Measurements from ENCODE around the gene ADAP2.

ADAP2 gene

DNA sequence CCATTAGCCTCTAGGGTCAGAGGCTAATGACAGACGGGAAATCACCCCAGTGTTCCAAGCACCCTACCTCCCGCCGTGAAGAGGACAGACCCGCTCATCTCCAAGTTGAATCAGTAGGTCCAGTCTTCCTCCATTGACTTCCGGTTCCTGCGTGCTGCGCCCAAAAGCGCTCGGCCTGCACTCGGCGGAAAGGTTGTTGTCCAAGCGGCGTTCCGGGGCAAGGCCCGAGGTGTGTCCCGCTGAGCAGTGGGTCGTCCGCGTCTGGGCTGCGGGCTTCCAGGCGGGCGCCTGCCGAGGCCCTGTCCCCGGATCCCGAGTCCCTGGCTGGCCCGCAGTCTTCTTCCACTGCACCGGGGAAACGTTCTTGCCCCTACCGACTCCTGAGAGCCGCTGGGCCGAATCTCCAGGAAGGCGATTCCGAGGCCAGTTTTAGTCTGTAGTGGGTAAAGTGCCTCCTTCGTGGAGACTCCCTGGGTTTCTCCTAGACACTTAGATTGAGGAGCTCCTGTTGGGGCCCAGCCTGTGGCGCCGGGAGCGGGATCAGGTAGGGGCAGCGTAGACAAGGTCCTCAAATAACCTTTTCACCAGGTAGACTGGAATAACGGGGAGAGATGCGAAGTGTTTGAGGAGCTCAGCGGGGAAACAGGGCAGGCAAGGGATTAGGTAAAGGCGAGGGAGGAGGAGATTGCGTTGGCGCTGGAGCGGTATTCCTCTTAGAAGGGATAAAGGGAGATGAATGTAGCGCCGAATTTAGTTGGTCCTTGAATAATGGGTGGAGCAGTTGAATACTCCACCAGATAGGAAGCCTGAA, 15.4 kb upstream of the ADAP2 start, which contains the start of gene TEFM (continued):
- TF ChIP-seq ZNF76 (tag by site-specific recombination; IDR thresholded peaks at IDR 0.05; ENCODE audit: borderline replicate concordance, low read depth): peak; percentile 90
- 0 out of 2 replicates have a peak, but pooled peaks have one; percentile 30 for TF ChIP-seq ZNF707 (tag by site-specific recombination; IDR thresholded peaks at IDR 0.05)
- TF ChIP-seq, protein P1, sequence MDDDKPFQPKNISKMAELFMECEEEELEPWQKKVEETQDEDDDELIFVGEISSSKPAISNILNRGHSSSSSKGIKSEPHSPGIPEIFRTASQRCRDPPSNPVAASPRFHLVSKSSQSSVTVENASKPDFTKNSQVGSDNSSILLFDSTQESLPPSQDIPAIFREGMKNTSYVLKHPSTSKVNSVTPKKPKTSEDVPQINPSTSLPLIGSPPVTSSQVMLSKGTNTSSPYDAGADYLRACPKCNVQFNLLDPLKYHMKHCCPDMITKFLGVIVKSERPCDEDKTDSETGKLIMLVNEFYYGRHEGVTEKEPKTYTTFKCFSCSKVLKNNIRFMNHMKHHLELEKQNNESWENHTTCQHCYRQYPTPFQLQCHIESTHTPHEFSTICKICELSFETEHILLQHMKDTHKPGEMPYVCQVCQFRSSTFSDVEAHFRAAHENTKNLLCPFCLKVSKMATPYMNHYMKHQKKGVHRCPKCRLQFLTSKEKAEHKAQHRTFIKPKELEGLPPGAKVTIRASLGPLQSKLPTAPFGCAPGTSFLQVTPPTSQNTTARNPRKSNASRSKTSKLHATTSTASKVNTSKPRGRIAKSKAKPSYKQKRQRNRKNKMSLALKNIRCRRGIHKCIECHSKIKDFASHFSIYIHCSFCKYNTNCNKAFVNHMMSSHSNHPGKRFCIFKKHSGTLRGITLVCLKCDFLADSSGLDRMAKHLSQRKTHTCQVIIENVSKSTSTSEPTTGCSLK (tag by site-specific recombination; IDR thresholded peaks at IDR 0.05): no peak
- peak; percentile 25; the same call in 1 of the 2 replicates for TF ChIP-seq GFI1B (tag by site-specific recombination; IDR thresholded peaks at IDR 0.05)
- TF ChIP-seq, protein P2, sequence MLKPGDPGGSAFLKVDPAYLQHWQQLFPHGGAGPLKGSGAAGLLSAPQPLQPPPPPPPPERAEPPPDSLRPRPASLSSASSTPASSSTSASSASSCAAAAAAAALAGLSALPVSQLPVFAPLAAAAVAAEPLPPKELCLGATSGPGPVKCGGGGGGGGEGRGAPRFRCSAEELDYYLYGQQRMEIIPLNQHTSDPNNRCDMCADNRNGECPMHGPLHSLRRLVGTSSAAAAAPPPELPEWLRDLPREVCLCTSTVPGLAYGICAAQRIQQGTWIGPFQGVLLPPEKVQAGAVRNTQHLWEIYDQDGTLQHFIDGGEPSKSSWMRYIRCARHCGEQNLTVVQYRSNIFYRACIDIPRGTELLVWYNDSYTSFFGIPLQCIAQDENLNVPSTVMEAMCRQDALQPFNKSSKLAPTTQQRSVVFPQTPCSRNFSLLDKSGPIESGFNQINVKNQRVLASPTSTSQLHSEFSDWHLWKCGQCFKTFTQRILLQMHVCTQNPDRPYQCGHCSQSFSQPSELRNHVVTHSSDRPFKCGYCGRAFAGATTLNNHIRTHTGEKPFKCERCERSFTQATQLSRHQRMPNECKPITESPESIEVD (tag by site-specific recombination; IDR thresholded peaks at IDR 0.05): no peak
- peak; percentile 94; the same call in 1 of the 2 replicates for TF ChIP-seq KLF7 (tag by site-specific recombination; IDR thresholded peaks at IDR 0.05; ENCODE audit: borderline replicate concordance)
- peak; percentile 89; the same call in 1 of the 2 replicates for TF ChIP-seq ZNF394 (tag by site-specific recombination; IDR thresholded peaks at IDR 0.05; ENCODE audit: borderline replicate concordance)
- TF ChIP-seq ZNF585B (tag by site-specific recombination; IDR thresholded peaks at IDR 0.05): no peak; the same call in 1 of the 2 replicates
- TF ChIP-seq, protein P3, sequence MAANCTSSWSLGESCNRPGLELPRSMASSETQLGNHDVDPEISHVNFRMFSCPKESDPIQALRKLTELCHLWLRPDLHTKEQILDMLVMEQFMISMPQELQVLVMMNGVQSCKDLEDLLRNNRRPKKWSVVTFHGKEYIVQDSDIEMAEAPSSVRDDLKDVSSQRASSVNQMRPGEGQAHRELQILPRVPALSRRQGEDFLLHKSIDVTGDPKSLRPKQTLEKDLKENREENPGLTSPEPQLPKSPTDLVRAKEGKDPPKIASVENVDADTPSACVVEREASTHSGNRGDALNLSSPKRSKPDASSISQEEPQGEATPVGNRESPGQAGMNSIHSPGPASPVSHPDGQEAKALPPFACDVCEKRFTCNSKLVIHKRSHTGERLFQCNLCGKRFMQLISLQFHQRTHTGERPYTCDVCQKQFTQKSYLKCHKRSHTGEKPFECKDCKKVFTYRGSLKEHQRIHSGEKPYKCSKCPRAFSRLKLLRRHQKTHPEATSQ (tag by site-specific recombination; IDR thresholded peaks at IDR 0.05): peak; percentile 100
- peak; percentile 90 for TF ChIP-seq ZBTB17 (tag by site-specific recombination; IDR thresholded peaks at IDR 0.05)
- TF ChIP-seq, protein P4, sequence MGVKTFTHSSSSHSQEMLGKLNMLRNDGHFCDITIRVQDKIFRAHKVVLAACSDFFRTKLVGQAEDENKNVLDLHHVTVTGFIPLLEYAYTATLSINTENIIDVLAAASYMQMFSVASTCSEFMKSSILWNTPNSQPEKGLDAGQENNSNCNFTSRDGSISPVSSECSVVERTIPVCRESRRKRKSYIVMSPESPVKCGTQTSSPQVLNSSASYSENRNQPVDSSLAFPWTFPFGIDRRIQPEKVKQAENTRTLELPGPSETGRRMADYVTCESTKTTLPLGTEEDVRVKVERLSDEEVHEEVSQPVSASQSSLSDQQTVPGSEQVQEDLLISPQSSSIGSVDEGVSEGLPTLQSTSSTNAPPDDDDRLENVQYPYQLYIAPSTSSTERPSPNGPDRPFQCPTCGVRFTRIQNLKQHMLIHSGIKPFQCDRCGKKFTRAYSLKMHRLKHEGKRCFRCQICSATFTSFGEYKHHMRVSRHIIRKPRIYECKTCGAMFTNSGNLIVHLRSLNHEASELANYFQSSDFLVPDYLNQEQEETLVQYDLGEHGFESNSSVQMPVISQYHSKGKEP (tag by site-specific recombination; IDR thresholded peaks at IDR 0.05): peak; percentile 76; the same call in 1 of the 2 replicates
- peak; percentile 43; the same call in 1 of the 2 replicates for TF ChIP-seq ZNF623 (tag by site-specific recombination; IDR thresholded peaks at IDR 0.05)
- TF ChIP-seq ZNF2 (tag by site-specific recombination; IDR thresholded peaks at IDR 0.05): peak; percentile 97
- TF ChIP-seq REPIN1 (tag by site-specific recombination; IDR thresholded peaks at IDR 0.05; ENCODE audit: low read depth): peak; percentile 98
- peak; percentile 92 for TF ChIP-seq ZNF391 (tag by site-specific recombination; IDR thresholded peaks at IDR 0.05; ENCODE audit: borderline replicate concordance, low read depth)
- TF ChIP-seq, protein P5, sequence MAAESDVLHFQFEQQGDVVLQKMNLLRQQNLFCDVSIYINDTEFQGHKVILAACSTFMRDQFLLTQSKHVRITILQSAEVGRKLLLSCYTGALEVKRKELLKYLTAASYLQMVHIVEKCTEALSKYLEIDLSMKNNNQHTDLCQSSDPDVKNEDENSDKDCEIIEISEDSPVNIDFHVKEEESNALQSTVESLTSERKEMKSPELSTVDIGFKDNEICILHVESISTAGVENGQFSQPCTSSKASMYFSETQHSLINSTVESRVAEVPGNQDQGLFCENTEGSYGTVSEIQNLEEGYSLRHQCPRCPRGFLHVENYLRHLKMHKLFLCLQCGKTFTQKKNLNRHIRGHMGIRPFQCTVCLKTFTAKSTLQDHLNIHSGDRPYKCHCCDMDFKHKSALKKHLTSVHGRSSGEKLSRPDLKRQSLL (tag by site-specific recombination; IDR thresholded peaks at IDR 0.05): peak; percentile 33
- TF ChIP-seq, protein P6, sequence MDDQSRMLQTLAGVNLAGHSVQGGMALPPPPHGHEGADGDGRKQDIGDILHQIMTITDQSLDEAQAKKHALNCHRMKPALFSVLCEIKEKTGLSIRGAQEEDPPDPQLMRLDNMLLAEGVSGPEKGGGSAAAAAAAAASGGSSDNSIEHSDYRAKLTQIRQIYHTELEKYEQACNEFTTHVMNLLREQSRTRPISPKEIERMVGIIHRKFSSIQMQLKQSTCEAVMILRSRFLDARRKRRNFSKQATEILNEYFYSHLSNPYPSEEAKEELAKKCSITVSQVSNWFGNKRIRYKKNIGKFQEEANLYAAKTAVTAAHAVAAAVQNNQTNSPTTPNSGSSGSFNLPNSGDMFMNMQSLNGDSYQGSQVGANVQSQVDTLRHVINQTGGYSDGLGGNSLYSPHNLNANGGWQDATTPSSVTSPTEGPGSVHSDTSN (CRISPR knock-in tag; IDR thresholded peaks at IDR 0.05): peak; percentile 95
- TF ChIP-seq ZNF433 (tag by site-specific recombination; IDR thresholded peaks at IDR 0.05; ENCODE audit: low read depth): no peak
- TF ChIP-seq ZSCAN30 (tag by site-specific recombination; IDR thresholded peaks at IDR 0.05): peak; percentile 99
- TF ChIP-seq BCL11A (tag by site-specific recombination; IDR thresholded peaks at IDR 0.05; ENCODE audit: low read depth): no peak
- TF ChIP-seq ZNF571 (tag by site-specific recombination; IDR thresholded peaks at IDR 0.05): no peak
- peak; percentile 68; the same call in 1 of the 2 replicates for TF ChIP-seq MYNN (tag by site-specific recombination; IDR thresholded peaks at IDR 0.05; ENCODE audit: borderline replicate concordance)
- TF ChIP-seq ZSCAN16 (tag by site-specific recombination; IDR thresholded peaks at IDR 0.05): peak; percentile 45; the same call in 1 of the 2 replicates
- TF ChIP-seq ZEB2 (tag by site-specific recombination; IDR thresholded peaks at IDR 0.05): peak; percentile 93
- TF ChIP-seq EGR2 (tag by site-specific recombination; IDR thresholded peaks at IDR 0.05; ENCODE audit: low read depth): no peak
- TF ChIP-seq FEZF1 (tag by site-specific recombination; IDR thresholded peaks at IDR 0.05): peak; percentile 28; the same call in 1 of the 2 replicates
- TF ChIP-seq SCRT2 (tag by site-specific recombination; IDR thresholded peaks at IDR 0.05): peak; percentile 65; the same call in 1 of the 2 replicates
- TF ChIP-seq ZNF10 (tag by site-specific recombination; IDR thresholded peaks at IDR 0.05): peak; percentile 59
- peak; percentile 18; the same call in 1 of the 2 replicates for TF ChIP-seq BCL11B (tag by site-specific recombination; IDR thresholded peaks at IDR 0.05; ENCODE audit: low read depth)
- no peak for TF ChIP-seq ZNF157 (tag by site-specific recombination; IDR thresholded peaks at IDR 0.05)
